Suprapubic skin (tissue), 4 donors: ENCODE results near the gene ARMCX6. TPM values are rescaled to one million over a fixed set of nuclear protein-coding genes. Genes with fewer than 3 reads are reported as not detected.
"Not testable (repeated sequence)": the region's sequence is repeated elsewhere in the genome, so short reads cannot be mapped to it uniquely, and the experiment has no call there.

Source experiments
- DNase-seq, 2 donors: peaks; one replicate each; pipeline ENCODE4 v3.0.0-alpha.2; 2019; ENCODE audit warnings: low spot score in 2 of 2
- H3K27ac ChIP-seq: fragments of 200-600 bp; sonication (generic); one replicate; pipeline ENCODE4 v1.5.1; 2019
- H3K27me3 ChIP-seq: fragments of 200-600 bp; sonication (generic); one replicate; pipeline ENCODE4 v1.5.1; 2019
- H3K36me3 ChIP-seq: fragments of 200-600 bp; sonication (generic); one replicate; pipeline ENCODE4 v1.5.1; 2019
- H3K4me1 ChIP-seq: fragments of 200-600 bp; sonication (generic); one replicate; pipeline ENCODE4 v1.5.1; 2019
- H3K4me3 ChIP-seq: fragments of 200-600 bp; sonication (generic); one replicate; pipeline ENCODE4 v1.5.1; 2019; ENCODE audit warnings: mild to moderate bottlenecking
- H3K9me3 ChIP-seq: fragments of 200-600 bp; sonication (generic); one replicate; pipeline ENCODE4 v1.5.1; 2019
- EP300 ChIP-seq: sonication (generic); formaldehyde crosslinking; IDR thresholded peaks from one replicate; pipeline ENCODE4 v1.6.1; 2017; ENCODE audit warnings: antibody characterized with exemption
- POLR2A ChIP-seq, 2 donors: fragments of 450-650 bp; IDR thresholded peaks; one replicate each; pipeline ENCODE4 v1.6.1; 2017; ENCODE audit warnings: antibody characterized with exemption in 2 of 2, mild to moderate bottlenecking in 2 of 2, moderate library complexity in 2 of 2
- POLR2AphosphoS5 ChIP-seq, 3 donors: sonication (generic); formaldehyde crosslinking; IDR thresholded peaks; one replicate each; pipeline ENCODE4 v1.6.1; 2017; ENCODE audit warnings: antibody characterized with exemption in 3 of 3
- WGBS: methylation state at CpG from one replicate; pipeline ENCODE4 v1.1.5; 2018; 5-methylcytosine and 5-hydroxymethylcytosine counted together
- total RNA-seq, 4 donors: library from RNA; depleted of rRNA; stranded (reverse); fragments of >200 nt; gene quantifications; one replicate each; pipeline ENCODE4 v1.1.0, GENCODE V29; 2016
- TF ChIP-seq, protein P1 (sequence below), 2 donors: fragments of 200-600 bp in 1 of 2; fragments of 450-650 bp in 1 of 2; sonication (generic) in 1 of 2; IDR thresholded peaks; one replicate each; pipeline ENCODE4 v1.5.1; 2016 to 2019; ENCODE audit warnings: antibody characterized with exemption in 2 of 2, mild to moderate bottlenecking in 1 of 2, moderate library complexity in 1 of 2

The ARMCX6 gene
- total RNA-seq, 4 donors from 2014 or later, result 11.0 to 23.3 (median 12.8) TPM

DNA sequence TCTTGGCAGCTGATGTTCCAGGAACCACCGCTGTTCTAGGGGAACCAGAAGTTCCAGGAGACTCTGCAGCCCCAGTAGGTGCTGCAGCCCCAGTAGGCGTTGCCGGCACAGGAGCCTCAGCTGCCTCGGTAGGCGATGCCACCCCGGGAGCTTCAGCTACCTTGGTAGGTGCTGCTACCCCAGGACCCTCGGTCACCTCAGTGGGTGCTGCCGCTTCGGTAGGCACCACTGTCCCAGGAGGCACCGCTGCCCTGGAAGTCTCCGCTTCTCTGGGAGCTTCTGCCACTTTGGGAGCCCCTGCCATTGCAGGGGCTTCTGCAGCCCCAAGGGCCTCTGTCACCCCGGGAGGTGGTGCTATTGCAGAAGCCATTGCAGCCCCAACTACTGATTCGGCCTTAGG, 39.0 kb upstream of the ARMCX6 start:
- Histone ChIP-seq H3K27me3 (no peaks in the 10 kb centered on the region), H3K4me1 (peaks cover 8% of the 10 kb centered on the region), H3K27ac (no peak overlapping the region), H3K9me3 (no peaks in the 10 kb centered on the region), H3K4me3 (no peak overlapping the region), H3K36me3 (no peaks in the 10 kb centered on the region)
- TF ChIP-seq, protein P1, sequence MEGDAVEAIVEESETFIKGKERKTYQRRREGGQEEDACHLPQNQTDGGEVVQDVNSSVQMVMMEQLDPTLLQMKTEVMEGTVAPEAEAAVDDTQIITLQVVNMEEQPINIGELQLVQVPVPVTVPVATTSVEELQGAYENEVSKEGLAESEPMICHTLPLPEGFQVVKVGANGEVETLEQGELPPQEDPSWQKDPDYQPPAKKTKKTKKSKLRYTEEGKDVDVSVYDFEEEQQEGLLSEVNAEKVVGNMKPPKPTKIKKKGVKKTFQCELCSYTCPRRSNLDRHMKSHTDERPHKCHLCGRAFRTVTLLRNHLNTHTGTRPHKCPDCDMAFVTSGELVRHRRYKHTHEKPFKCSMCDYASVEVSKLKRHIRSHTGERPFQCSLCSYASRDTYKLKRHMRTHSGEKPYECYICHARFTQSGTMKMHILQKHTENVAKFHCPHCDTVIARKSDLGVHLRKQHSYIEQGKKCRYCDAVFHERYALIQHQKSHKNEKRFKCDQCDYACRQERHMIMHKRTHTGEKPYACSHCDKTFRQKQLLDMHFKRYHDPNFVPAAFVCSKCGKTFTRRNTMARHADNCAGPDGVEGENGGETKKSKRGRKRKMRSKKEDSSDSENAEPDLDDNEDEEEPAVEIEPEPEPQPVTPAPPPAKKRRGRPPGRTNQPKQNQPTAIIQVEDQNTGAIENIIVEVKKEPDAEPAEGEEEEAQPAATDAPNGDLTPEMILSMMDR (IDR thresholded peaks at IDR 0.05), result no peak
- no peak for TF ChIP-seq EP300
- no peak for TF ChIP-seq POLR2A (IDR thresholded peaks at IDR 0.05)
- TF ChIP-seq POLR2AphosphoS5 (IDR thresholded peaks at IDR 0.05), result no peak
- WGBS, result 86% methylated on average over 13 of the region's 13 CpGs
- no peak for DNase-seq

DNA sequence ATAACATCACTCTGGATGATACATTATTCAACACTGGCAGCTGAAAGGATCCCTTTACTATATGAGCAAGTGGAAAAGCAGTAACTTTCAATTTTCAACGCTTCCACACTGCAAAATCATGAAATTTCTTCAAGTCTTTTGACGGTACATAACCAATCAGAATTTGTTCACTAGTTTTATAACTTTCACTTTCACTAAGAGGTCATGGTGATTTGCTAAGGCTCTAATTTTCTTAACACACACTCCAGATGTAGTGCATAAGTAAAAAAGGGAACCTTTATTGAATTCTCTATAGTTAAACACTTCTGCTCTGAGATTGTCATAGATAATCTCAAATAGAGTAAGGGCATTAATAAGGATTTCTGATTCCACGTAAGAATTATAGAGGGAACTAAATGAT, 37.7 kb upstream of the ARMCX6 start:
- Histone ChIP-seq H3K9me3 (no peaks in the 10 kb centered on the region), H3K4me1 (peaks cover 8% of the 10 kb centered on the region), H3K4me3 (no peak overlapping the region), H3K27ac (no peak overlapping the region), H3K36me3 (no peaks in the 10 kb centered on the region), H3K27me3 (no peaks in the 10 kb centered on the region)
- DNase-seq, result no peak
- no peak for TF ChIP-seq POLR2AphosphoS5 (IDR thresholded peaks at IDR 0.05)
- TF ChIP-seq POLR2A (IDR thresholded peaks at IDR 0.05), result no peak
- TF ChIP-seq EP300, result no peak
- TF ChIP-seq, protein P1 (IDR thresholded peaks at IDR 0.05), result no peak
- WGBS, result 64% methylated on average over 3 of the region's 3 CpGs

DNA sequence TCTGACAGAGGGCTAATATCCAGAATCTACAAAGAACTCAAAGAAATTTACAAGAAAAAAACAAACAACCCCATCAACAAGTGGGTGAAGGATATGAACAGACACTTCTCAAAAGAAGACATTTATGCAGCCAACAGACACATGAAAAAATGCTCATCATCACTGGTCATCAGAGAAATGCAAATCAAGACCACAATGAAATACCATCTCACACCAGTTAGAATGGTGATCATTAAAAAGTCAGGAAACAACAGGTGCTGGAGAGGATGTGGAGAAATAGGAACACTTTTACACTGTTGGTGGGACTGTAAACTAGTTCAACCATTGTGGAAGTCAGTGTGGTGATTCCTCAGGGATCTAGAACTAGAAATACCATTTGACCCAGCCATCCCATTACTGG, 29.9 kb upstream of the ARMCX6 start:
- H3K36me3 ChIP-seq, H3K4me1 ChIP-seq, H3K4me3 ChIP-seq, H3K27ac ChIP-seq, H3K9me3 ChIP-seq, DNase-seq, H3K27me3 ChIP-seq: not testable (repeated sequence)

DNA sequence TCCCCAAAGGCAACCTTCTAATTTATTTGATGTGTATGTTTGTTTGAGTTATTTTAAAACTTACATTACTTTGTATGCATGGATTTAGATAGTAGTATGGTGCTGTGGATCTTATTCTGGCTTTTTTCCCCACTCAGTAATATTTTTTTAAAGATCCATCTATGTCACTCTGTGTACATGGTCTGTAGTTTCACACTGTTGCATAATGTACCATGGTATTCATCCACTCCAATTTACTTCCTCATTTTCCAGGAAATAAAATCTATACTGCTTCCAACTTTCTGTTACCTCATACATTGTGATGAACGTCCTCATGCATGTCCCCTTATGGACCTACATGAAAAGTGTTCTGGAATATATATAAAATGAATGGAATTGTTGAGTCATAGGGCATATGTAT, 24.3 kb upstream of the ARMCX6 start:
- Histone ChIP-seq H3K4me3 (no peak overlapping the region), H3K4me1 (no peaks in the 10 kb centered on the region), H3K27ac (no peak overlapping the region), H3K36me3 (no peaks in the 10 kb centered on the region), H3K9me3 (no peaks in the 10 kb centered on the region), H3K27me3 (no peaks in the 10 kb centered on the region)
- 55% methylated on average over 1 of the region's 1 CpG for WGBS
- no peak for TF ChIP-seq POLR2A (IDR thresholded peaks at IDR 0.05)
- no peak for DNase-seq

DNA sequence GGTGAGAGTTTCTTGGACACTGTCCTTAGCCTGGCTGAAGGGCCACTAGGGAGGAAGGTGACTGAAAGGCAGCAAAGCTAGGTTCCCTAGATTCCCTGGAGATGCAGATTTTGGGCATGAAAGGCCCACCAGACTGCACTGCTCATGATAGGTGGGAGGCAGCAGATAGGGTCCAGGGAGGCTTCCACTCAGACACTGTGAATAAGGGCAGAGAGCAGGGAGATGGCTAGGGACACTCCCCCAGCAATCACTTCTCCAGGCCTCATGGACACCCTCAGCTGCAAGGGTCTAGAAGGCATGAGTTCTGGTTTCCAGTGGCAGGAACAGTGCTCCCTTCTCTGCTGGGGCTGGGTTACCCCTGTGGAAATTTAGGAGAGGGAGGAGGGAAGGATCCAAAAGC, 21.8 kb upstream of the ARMCX6 start:
- no peaks in the 10 kb centered on the region for H3K36me3 ChIP-seq
- H3K9me3 ChIP-seq, result no peaks in the 10 kb centered on the region
- TF ChIP-seq POLR2AphosphoS5 (IDR thresholded peaks at IDR 0.05) (no peak), EP300 (no peak), POLR2A (IDR thresholded peaks at IDR 0.05) (no peak)
- TF ChIP-seq, protein P1 (IDR thresholded peaks at IDR 0.05), result no peak
- H3K27ac ChIP-seq, result no peak overlapping the region
- no peak for DNase-seq
- no peaks in the 10 kb centered on the region for H3K4me1 ChIP-seq
- H3K27me3 ChIP-seq, result no peaks in the 10 kb centered on the region
- no peak overlapping the region for H3K4me3 ChIP-seq

DNA sequence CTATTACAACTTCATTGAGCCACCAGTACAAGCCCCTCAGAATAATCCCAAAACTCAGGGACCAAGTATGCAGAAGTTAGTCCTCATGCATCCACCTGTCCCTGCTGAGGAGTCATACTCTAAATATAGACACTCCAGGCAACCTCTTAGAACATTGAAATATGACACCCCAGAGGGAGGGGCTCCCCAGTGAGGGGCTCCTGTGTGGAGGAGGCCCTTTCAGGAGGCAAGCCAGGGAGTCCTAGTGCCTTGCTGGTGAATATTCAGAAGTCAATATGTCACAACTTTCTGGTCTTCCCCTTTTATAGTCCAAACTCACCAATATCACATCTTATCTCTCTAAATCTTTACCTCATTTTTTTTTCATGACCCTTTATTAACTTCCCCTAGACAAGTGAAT, 1.6 kb upstream of the ARMCX6 start:
- TF ChIP-seq, protein P1 (IDR thresholded peaks at IDR 0.05), result no peak
- TF ChIP-seq EP300 (no peak), POLR2AphosphoS5 (IDR thresholded peaks at IDR 0.05) (no peak), POLR2A (IDR thresholded peaks at IDR 0.05) (no peak)
- H3K4me3 ChIP-seq, result no peak overlapping the region
- H3K27ac ChIP-seq, result no peak overlapping the region
- H3K36me3 ChIP-seq, result no peaks in the 10 kb centered on the region
- DNase-seq, result no peak
- no peaks in the 10 kb centered on the region for H3K27me3 ChIP-seq
- no peaks in the 10 kb centered on the region for H3K9me3 ChIP-seq
- peaks cover 8% of the 10 kb centered on the region for H3K4me1 ChIP-seq
